ENCODE data around the gene ILDR1. TPM values are rescaled to one million over a fixed set of nuclear protein-coding genes. Genes with fewer than 3 reads are reported as not detected.

The ILDR1 gene
- total and polyA plus RNA-seq, 2 of the 8 experiments (the other 6 are each of a cell fraction or from before 2014, with no cell fraction given): 1.8 TPM

DNA sequence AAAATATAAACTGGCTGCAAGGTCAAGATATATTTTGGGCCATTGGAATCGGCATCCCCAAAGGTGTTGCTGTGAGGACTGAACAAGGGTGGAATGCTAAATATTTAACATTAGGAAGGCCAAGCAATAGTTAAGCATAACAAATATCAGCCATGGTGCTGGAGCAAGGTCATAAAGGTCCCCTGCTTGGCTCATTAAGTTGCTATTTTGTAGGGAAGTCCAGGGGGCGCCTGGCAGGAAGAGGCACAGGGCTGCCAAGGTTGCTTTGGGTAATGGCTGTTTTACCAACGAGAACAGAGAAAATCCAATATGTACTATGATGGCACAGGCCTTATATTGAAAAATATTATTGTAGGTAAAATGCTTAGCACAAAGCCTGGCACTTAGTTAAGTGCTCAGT, 65.7 kb downstream of the ILDR1 start:
- peak overlapping the region in 1 of 2 experiments; percentile 25; a peak in 2 of 4 replicates for H3K4me2 ChIP-seq (ENCODE audit: insufficient read depth in 1 of 2, low read depth in 2 of 2, low read length in 2 of 2)
- no peak overlapping the region for H3K4me3 ChIP-seq (ENCODE audit: extremely low read depth in 1 of 4, insufficient read depth in 2 of 4, low read depth in 3 of 4, low read length in 4 of 4)
- H3K36me3 ChIP-seq (ENCODE audit: control insufficient read depth in 2 of 4, insufficient read depth in 4 of 4, low read length in 3 of 4): no peaks in the 10 kb centered on the region; a peak in 1 of 8 replicates
- no peak overlapping the region for H2BK5ac ChIP-seq (ENCODE audit: low read depth, low read length)
- H3K27ac ChIP-seq (ENCODE audit: low read depth, low read length): no peak overlapping the region
- no peak overlapping the region for H2BK120ac ChIP-seq (replicated peaks; ENCODE audit: low read depth, low read length)
- H4K5ac ChIP-seq (ENCODE audit: insufficient read length, low read depth, low read length): no peak overlapping the region
- H2AK5ac ChIP-seq (ENCODE audit: low read depth, low read length): no peak overlapping the region
- H2BK12ac ChIP-seq (ENCODE audit: low read depth, low read length): no peak overlapping the region
- no peak overlapping the region for H3K23ac ChIP-seq (ENCODE audit: insufficient read length)
- H4K20me1 ChIP-seq (replicated peaks in 1 of 2; ENCODE audit: control insufficient read depth in 1 of 2, insufficient read depth in 2 of 2, low read length in 2 of 2): no peaks in the 10 kb centered on the region
- H4K8ac ChIP-seq (ENCODE audit: extremely low read depth, insufficient read depth, low read length): no peak overlapping the region
- TF ChIP-seq NANOG (IDR thresholded peaks at IDR 0.05; ENCODE audit: insufficient read depth, low read depth, low read length, poor library complexity, severe bottlenecking) (no peak), MAFK (IDR thresholded peaks at IDR 0.05; ENCODE audit: low read depth, low read length) (no peak), TAF7 (optimal IDR thresholded peaks at IDR 0.05; ENCODE audit: borderline replicate concordance, low read depth, low read length) (no peak), TEAD4 (IDR thresholded peaks at IDR 0.05; ENCODE audit: low read depth, low read length) (peak; percentile 71), SAP30 (IDR thresholded peaks at IDR 0.05; ENCODE audit: insufficient read depth, insufficient replicate concordance, low read length) (no peak), RAD21 (IDR thresholded peaks at IDR 0.05 in 1 of 2, conservative IDR thresholded peaks at IDR 0.05 in 1 of 2; ENCODE audit: low read depth in 2 of 2, low read length in 2 of 2) (peak in 1 of 2 experiments; percentile 28; a peak in 1 of 4 replicates), KDM5A (IDR thresholded peaks at IDR 0.05; ENCODE audit: low read length) (no peak)
- TF ChIP-seq, protein P1, sequence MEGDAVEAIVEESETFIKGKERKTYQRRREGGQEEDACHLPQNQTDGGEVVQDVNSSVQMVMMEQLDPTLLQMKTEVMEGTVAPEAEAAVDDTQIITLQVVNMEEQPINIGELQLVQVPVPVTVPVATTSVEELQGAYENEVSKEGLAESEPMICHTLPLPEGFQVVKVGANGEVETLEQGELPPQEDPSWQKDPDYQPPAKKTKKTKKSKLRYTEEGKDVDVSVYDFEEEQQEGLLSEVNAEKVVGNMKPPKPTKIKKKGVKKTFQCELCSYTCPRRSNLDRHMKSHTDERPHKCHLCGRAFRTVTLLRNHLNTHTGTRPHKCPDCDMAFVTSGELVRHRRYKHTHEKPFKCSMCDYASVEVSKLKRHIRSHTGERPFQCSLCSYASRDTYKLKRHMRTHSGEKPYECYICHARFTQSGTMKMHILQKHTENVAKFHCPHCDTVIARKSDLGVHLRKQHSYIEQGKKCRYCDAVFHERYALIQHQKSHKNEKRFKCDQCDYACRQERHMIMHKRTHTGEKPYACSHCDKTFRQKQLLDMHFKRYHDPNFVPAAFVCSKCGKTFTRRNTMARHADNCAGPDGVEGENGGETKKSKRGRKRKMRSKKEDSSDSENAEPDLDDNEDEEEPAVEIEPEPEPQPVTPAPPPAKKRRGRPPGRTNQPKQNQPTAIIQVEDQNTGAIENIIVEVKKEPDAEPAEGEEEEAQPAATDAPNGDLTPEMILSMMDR (IDR thresholded peaks at IDR 0.05; ENCODE audit: control extremely low read depth in 1 of 3, insufficient read depth in 1 of 3, low read depth in 1 of 3, low read length in 3 of 3): peak; percentile 13 to 26 (median 20); a peak in 3 of 4 replicates
- no peaks in the 10 kb centered on the region for H3K27me3 ChIP-seq (replicated peaks in 1 of 4; ENCODE audit: control insufficient read depth in 3 of 4, extremely low read depth in 1 of 4, insufficient read depth in 3 of 4, low read length in 3 of 4)
- H3K18ac ChIP-seq (ENCODE audit: extremely low read depth, low read length): no peak overlapping the region
- no peaks in the 10 kb centered on the region for H3K79me1 ChIP-seq (ENCODE audit: low read depth, low read length)
- CTCF ChIA-PET (ENCODE audit: partially characterized antibody): interaction anchor here (1.2 to 1.5 kb wide), 3 partner anchors 8 to 16 kb away, joined by 3 read pairs; no protein-coding TSS in a partner anchor
- H3K9ac ChIP-seq (replicated peaks in 1 of 4; ENCODE audit: extremely low read depth in 1 of 4, low read depth in 3 of 4, low read length in 3 of 4): no peak overlapping the region
- no peak overlapping the region for H3K14ac ChIP-seq (ENCODE audit: insufficient read length)
- H2BK20ac ChIP-seq (ENCODE audit: low read length): no peak overlapping the region
- peaks cover 0 to 4% (median 2%) of the 10 kb centered on the region in 4 experiments; a peak in 2 of 7 replicates for H3K4me1 ChIP-seq (replicated peaks in 1 of 4; ENCODE audit: control insufficient read depth in 3 of 4, insufficient read depth in 4 of 4, low read length in 3 of 4)
- DNase-seq (ENCODE audit: low read depth in 1 of 2, low spot score in 2 of 2) (no peak), FAIRE-seq (peak; percentile 13)
- H3K56ac ChIP-seq (replicated peaks; ENCODE audit: insufficient read length, low read depth, low read length): no peak overlapping the region
- 62% methylated on average over 3 of the region's 3 CpGs; no CpG with 5 or more reads in 1 of the 2 experiments for WGBS, 2 experiments (ENCODE audit: extremely low coverage in 1 of 2, insufficient coverage in 1 of 2, insufficient read length in 1 of 2, insufficient replicate concordance in 2 of 2, low coverage in 1 of 2, low lambda C conversion rate in 2 of 2, missing lambda C conversion rate in 1 of 2)
- no peaks in the 10 kb centered on the region for H3K79me2 ChIP-seq (ENCODE audit: control insufficient read depth in 1 of 2, insufficient read depth in 2 of 2, low read length in 2 of 2)
- no peak overlapping the region for H2AFZ ChIP-seq (ENCODE audit: low read length)
- no peaks in the 10 kb centered on the region for H3K9me3 ChIP-seq (ENCODE audit: insufficient read depth in 2 of 2, low read depth in 1 of 2, low read length in 1 of 2)
- H3K4ac ChIP-seq (replicated peaks; ENCODE audit: insufficient read length, low read depth, low read length): no peak overlapping the region
- H2BK15ac ChIP-seq (ENCODE audit: low read length): no peak overlapping the region
- no peak overlapping the region for H4K91ac ChIP-seq (replicated peaks; ENCODE audit: insufficient read length, low read length)
- no peaks in the 10 kb centered on the region for H3K23me2 ChIP-seq (ENCODE audit: low read depth, low read length)
- POLR2A ChIA-PET (ENCODE audit: partially characterized antibody): no interaction called here

All from H1 (cell line).